ENCODE measurements around the gene CALU.

DNA sequence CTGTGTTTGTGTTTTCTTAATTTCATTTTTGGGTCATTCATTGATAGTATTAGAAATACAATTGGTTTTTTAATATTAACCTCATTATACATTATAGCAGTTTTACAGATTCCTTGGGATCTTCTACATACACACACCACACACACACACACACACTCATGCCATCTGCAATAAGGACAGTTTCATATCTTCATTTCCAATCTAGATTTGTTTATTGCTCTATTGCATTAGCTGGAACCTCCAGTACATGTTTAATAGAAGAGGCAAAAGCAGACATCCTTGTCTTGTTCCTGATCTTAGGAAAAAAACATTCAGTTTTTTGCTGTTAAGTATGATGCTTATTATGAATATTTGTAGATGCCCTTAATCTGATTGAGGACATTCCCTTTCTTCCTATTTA, 17.8 kb upstream of the CALU start:
- TF ChIP-seq, protein P1, sequence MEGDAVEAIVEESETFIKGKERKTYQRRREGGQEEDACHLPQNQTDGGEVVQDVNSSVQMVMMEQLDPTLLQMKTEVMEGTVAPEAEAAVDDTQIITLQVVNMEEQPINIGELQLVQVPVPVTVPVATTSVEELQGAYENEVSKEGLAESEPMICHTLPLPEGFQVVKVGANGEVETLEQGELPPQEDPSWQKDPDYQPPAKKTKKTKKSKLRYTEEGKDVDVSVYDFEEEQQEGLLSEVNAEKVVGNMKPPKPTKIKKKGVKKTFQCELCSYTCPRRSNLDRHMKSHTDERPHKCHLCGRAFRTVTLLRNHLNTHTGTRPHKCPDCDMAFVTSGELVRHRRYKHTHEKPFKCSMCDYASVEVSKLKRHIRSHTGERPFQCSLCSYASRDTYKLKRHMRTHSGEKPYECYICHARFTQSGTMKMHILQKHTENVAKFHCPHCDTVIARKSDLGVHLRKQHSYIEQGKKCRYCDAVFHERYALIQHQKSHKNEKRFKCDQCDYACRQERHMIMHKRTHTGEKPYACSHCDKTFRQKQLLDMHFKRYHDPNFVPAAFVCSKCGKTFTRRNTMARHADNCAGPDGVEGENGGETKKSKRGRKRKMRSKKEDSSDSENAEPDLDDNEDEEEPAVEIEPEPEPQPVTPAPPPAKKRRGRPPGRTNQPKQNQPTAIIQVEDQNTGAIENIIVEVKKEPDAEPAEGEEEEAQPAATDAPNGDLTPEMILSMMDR (IDR thresholded peaks at IDR 0.05; ENCODE audit: borderline replicate concordance, extremely low read depth, low read length, poor library complexity, severe bottlenecking) = no peak
- no peak for TF ChIP-seq EZH2 (IDR thresholded peaks at IDR 0.05; ENCODE audit: borderline replicate concordance, low read depth, low read length, severe bottlenecking)
